ENCODE measurements around the gene UNC119B.

GRCh38 chr12:120693848-120694247 lies 16.4 kb upstream of the UNC119B start:
- TF ChIP-seq EZH2 (IDR thresholded peaks at IDR 0.05) (no peak), FOSL1 (IDR thresholded peaks at IDR 0.05; ENCODE audit: low read depth) (no peak), REST (IDR thresholded peaks at IDR 0.05; ENCODE audit: low read depth) (no peak), CTCF (IDR thresholded peaks at IDR 0.05 in 2 of 3, conservative IDR thresholded peaks at IDR 0.05 in 1 of 3; ENCODE audit: borderline replicate concordance in 1 of 3, insufficient read depth in 1 of 3, low read depth in 2 of 3, low read length in 2 of 3) (no peak), YY1 (IDR thresholded peaks at IDR 0.05; ENCODE audit: extremely low read depth, insufficient replicate concordance, low read depth, low read length) (no peak), RAD21 (IDR thresholded peaks at IDR 0.05; ENCODE audit: low read depth) (no peak), CEBPB (IDR thresholded peaks at IDR 0.05; ENCODE audit: low read depth) (no peak), POLR2AphosphoS5 (IDR thresholded peaks at IDR 0.05; ENCODE audit: low read depth, low read length) (no peak), EZH2phosphoT487 (IDR thresholded peaks at IDR 0.05; ENCODE audit: borderline replicate concordance) (no peak), POLR2A (IDR thresholded peaks at IDR 0.05; ENCODE audit: borderline replicate concordance, extremely low read depth, insufficient read depth, insufficient read length) (no peak)

Measured in HCT116 (cell line).